ENCODE results near the gene DOCK4. TPM values are rescaled to one million over a fixed set of nuclear protein-coding genes. Genes with fewer than 3 reads are reported as not detected.

The DOCK4 gene
- polyA plus RNA-seq, 2 of the 4 experiments (the other 2 are of a cell fraction), result 13.7 to 15.7 TPM

DNA sequence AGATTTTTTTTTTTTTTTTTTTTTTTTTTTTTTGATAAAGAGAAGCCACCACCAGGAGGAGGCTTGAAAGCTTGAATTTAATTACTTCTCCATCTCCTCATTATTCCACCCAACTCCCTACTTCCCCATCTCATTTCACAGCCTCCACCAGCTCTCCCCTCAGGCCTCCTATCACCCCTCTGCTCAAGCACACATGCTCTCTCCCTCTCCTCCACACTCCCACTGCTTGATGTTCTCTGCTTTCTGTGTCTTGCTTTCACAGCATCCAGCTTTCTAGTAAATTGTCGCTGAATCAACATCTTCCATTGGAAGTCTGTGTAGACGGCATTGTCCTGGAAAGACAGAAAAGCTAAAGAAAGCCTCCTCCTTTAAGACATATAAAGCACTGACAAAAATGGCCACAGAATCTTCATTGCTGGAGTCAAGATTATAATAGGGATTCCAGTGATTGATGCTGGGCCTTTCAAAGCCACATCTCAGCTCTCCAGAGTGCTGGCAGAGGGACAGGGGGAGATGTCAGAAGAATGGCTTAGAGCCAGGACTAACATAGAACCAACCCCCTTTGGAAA is 58.3 kb downstream of the DOCK4 start:
- WGBS (ENCODE audit: missing lambda C conversion rate), result 84% methylated on average over 2 of the region's 2 CpGs
- DNase-seq (ENCODE audit: low read depth in 1 of 2, low spot score in 1 of 2) (no peak), FAIRE-seq (no peak), ATAC-seq (no peak)
- TF ChIP-seq TP53 (CRISPR knock-in tag; IDR thresholded peaks at IDR 0.05), result no peak
- TF ChIP-seq, protein P1, sequence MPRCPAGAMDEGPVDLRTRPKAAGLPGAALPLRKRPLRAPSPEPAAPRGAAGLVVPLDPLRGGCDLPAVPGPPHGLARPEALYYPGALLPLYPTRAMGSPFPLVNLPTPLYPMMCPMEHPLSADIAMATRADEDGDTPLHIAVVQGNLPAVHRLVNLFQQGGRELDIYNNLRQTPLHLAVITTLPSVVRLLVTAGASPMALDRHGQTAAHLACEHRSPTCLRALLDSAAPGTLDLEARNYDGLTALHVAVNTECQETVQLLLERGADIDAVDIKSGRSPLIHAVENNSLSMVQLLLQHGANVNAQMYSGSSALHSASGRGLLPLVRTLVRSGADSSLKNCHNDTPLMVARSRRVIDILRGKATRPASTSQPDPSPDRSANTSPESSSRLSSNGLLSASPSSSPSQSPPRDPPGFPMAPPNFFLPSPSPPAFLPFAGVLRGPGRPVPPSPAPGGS (IDR thresholded peaks at IDR 0.05), result no peak
- TF ChIP-seq CBX8 (IDR thresholded peaks at IDR 0.05), result no peak
- no peak for TF ChIP-seq KDM5A (IDR thresholded peaks at IDR 0.05)
- TF ChIP-seq, protein P2, sequence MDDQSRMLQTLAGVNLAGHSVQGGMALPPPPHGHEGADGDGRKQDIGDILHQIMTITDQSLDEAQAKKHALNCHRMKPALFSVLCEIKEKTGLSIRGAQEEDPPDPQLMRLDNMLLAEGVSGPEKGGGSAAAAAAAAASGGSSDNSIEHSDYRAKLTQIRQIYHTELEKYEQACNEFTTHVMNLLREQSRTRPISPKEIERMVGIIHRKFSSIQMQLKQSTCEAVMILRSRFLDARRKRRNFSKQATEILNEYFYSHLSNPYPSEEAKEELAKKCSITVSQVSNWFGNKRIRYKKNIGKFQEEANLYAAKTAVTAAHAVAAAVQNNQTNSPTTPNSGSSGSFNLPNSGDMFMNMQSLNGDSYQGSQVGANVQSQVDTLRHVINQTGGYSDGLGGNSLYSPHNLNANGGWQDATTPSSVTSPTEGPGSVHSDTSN (IDR thresholded peaks at IDR 0.05), result no peak
- no peak for TF ChIP-seq RNF2 (IDR thresholded peaks at IDR 0.05; ENCODE audit: borderline replicate concordance, low read depth)
- no peak for TF ChIP-seq ZFP36 (IDR thresholded peaks at IDR 0.05; ENCODE audit: borderline replicate concordance, partially characterized antibody)
- no peak for TF ChIP-seq SREBF2 (IDR thresholded peaks at IDR 0.05)
- no peak for TF ChIP-seq BHLHE40 (IDR thresholded peaks at IDR 0.05; ENCODE audit: low read depth, low read length)
- TF ChIP-seq FOSL2 (IDR thresholded peaks at IDR 0.05), result no peak
- TF ChIP-seq FOSL2 (CRISPR knock-in tag; IDR thresholded peaks at IDR 0.05), result no peak
- TF ChIP-seq, protein P3, sequence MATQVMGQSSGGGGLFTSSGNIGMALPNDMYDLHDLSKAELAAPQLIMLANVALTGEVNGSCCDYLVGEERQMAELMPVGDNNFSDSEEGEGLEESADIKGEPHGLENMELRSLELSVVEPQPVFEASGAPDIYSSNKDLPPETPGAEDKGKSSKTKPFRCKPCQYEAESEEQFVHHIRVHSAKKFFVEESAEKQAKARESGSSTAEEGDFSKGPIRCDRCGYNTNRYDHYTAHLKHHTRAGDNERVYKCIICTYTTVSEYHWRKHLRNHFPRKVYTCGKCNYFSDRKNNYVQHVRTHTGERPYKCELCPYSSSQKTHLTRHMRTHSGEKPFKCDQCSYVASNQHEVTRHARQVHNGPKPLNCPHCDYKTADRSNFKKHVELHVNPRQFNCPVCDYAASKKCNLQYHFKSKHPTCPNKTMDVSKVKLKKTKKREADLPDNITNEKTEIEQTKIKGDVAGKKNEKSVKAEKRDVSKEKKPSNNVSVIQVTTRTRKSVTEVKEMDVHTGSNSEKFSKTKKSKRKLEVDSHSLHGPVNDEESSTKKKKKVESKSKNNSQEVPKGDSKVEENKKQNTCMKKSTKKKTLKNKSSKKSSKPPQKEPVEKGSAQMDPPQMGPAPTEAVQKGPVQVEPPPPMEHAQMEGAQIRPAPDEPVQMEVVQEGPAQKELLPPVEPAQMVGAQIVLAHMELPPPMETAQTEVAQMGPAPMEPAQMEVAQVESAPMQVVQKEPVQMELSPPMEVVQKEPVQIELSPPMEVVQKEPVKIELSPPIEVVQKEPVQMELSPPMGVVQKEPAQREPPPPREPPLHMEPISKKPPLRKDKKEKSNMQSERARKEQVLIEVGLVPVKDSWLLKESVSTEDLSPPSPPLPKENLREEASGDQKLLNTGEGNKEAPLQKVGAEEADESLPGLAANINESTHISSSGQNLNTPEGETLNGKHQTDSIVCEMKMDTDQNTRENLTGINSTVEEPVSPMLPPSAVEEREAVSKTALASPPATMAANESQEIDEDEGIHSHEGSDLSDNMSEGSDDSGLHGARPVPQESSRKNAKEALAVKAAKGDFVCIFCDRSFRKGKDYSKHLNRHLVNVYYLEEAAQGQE (IDR thresholded peaks at IDR 0.05), result no peak
- TF ChIP-seq POLR2A (IDR thresholded peaks at IDR 0.05; ENCODE audit: low read length), result no peak
- no peak for TF ChIP-seq ESRRA (IDR thresholded peaks at IDR 0.05; ENCODE audit: borderline replicate concordance, low read length)
- TF ChIP-seq, protein P4, sequence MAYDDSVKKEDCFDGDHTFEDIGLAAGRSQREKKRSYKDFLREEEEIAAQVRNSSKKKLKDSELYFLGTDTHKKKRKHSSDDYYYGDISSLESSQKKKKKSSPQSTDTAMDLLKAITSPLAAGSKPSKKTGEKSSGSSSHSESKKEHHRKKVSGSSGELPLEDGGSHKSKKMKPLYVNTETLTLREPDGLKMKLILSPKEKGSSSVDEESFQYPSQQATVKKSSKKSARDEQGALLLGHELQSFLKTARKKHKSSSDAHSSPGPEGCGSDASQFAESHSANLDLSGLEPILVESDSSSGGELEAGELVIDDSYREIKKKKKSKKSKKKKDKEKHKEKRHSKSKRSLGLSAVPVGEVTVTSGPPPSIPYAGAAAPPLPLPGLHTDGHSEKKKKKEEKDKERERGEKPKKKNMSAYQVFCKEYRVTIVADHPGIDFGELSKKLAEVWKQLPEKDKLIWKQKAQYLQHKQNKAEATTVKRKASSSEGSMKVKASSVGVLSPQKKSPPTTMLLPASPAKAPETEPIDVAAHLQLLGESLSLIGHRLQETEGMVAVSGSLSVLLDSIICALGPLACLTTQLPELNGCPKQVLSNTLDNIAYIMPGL (CRISPR knock-in tag; IDR thresholded peaks at IDR 0.05; ENCODE audit: borderline replicate concordance), result no peak
- TF ChIP-seq RCOR1 (IDR thresholded peaks at IDR 0.05; ENCODE audit: low read depth, low read length), result no peak
- ChIA-PET POLR2A (no interaction called here), CTCF (interaction anchor here (0.7 to 1.2 kb wide), 3 partner anchors 13 to 194 kb away, joined by 3 read pairs; no protein-coding TSS in a partner anchor)
- no peak overlapping the region for H3K4me2 ChIP-seq
- H3K4me3 ChIP-seq, result no peak overlapping the region
- no peak overlapping the region for H3K27ac ChIP-seq
- H3K9me3 ChIP-seq, result no peaks in the 10 kb centered on the region
- peaks cover 7% of the 10 kb centered on the region; the same call in 1 of the 3 replicates for H3K4me1 ChIP-seq

DNA sequence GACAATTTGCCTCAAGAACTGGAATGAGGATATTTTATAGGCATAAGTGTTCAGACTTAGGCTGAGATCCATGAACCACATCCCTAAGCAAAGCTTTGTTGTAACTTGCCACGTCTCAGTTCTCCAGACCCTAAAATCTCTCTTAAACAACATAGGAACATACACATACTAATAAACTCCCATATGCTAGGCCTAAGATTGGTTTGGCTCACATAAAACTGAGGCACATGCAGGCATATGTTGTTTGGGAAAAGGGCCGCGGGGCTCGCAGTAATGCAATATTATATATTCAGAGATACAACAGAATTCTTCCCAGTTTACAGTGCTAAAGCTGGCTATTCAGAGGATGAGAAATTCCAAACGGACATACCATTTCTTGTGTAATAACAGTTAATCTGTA is 61.0 kb downstream of the DOCK4 start:
- ATAC-seq (no peak), DNase-seq (ENCODE audit: low read depth in 1 of 2, low spot score in 1 of 2) (no peak), FAIRE-seq (no peak)
- 91% methylated on average over 5 of the region's 5 CpGs for WGBS (ENCODE audit: missing lambda C conversion rate)
- CTCF ChIA-PET, result interaction anchor here (1.2 to 1.6 kb wide), 2 partner anchors 10 to 382 kb away, joined by 3 to 4 read pairs; no protein-coding TSS in a partner anchor
- no peak overlapping the region for H3K4me3 ChIP-seq
- peaks cover 3% of the 10 kb centered on the region; the same call in 1 of the 3 replicates for H3K4me1 ChIP-seq
- H3K27ac ChIP-seq, result no peak overlapping the region
- H3K4me2 ChIP-seq, result no peak overlapping the region
- TF ChIP-seq, protein P4 (CRISPR knock-in tag; IDR thresholded peaks at IDR 0.05; ENCODE audit: borderline replicate concordance), result no peak
- TF ChIP-seq HOXB13 (CRISPR knock-in tag; IDR thresholded peaks at IDR 0.05; ENCODE audit: low read depth), result no peak
- no peaks in the 10 kb centered on the region for H3K9me3 ChIP-seq
- POLR2A ChIA-PET, result no interaction called here
